ENCODE data around the gene HIVEP3. TPM values are rescaled to one million over a fixed set of nuclear protein-coding genes. Genes with fewer than 3 reads are reported as not detected.

HIVEP3 gene
- total RNA-seq, 1 experiment from 2014 or later = 0.55 TPM

DNA sequence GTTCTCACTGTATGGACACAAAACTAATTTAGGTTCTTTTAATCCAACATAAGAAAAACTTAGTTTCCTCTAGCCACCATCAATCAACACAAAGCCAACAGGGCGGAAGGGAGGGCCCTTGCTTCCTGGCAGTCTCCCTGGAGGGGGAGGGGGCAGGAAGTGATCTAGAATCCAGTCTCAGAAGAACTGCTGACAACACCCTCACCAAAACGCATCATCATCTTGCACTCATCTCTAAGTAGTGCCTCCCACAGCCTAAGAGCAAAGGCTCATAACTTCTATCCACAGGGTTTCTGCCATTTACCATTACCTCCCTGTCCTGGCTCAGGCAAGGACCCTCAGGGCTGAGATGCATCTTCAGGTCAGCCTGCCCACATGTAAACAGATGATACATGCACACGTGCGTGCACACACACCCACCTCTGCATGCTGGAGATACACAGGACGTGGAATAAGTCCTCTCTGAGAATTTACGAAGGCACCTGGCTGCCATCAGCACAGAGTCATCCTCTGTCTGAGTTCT is 20.5 kb downstream of the HIVEP3 start:
- POLR2A ChIA-PET = no interaction called here
- H3K27ac Mint-ChIP-seq = no peak overlapping the region

More for the DNA sequence above, 20.5 kb downstream of the HIVEP3 start:
- ATAC-seq (no peak), DNase-seq (ENCODE audit: low spot score) (no peak)
- CTCF ChIA-PET = no interaction called here
- H3K4me3 Mint-ChIP-seq = no peak overlapping the region
- H3K27me3 Mint-ChIP-seq (ENCODE audit: low read depth) = no peaks in the 10 kb centered on the region
- H3K9me3 Mint-ChIP-seq = no peaks in the 10 kb centered on the region
- TF ChIP-seq, protein P1, sequence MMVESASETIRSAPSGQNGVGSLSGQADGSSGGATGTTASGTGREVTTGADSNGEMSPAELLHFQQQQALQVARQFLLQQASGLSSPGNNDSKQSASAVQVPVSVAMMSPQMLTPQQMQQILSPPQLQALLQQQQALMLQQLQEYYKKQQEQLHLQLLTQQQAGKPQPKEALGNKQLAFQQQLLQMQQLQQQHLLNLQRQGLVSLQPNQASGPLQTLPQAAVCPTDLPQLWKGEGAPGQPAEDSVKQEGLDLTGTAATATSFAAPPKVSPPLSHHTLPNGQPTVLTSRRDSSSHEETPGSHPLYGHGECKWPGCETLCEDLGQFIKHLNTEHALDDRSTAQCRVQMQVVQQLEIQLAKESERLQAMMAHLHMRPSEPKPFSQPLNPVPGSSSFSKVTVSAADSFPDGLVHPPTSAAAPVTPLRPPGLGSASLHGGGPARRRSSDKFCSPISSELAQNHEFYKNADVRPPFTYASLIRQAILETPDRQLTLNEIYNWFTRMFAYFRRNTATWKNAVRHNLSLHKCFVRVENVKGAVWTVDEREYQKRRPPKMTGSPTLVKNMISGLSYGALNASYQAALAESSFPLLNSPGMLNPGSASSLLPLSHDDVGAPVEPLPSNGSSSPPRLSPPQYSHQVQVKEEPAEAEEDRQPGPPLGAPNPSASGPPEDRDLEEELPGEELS (CRISPR knock-in tag; IDR thresholded peaks at IDR 0.05) = no peak
- TF ChIP-seq, protein P2, sequence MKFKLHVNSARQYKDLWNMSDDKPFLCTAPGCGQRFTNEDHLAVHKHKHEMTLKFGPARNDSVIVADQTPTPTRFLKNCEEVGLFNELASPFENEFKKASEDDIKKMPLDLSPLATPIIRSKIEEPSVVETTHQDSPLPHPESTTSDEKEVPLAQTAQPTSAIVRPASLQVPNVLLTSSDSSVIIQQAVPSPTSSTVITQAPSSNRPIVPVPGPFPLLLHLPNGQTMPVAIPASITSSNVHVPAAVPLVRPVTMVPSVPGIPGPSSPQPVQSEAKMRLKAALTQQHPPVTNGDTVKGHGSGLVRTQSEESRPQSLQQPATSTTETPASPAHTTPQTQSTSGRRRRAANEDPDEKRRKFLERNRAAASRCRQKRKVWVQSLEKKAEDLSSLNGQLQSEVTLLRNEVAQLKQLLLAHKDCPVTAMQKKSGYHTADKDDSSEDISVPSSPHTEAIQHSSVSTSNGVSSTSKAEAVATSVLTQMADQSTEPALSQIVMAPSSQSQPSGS (CRISPR knock-in tag; IDR thresholded peaks at IDR 0.05; ENCODE audit: borderline replicate concordance, low read depth) = no peak
- no peak for TF ChIP-seq ZNF219 (CRISPR knock-in tag; IDR thresholded peaks at IDR 0.05; ENCODE audit: borderline replicate concordance)
- no peak for TF ChIP-seq TP53 (CRISPR knock-in tag; IDR thresholded peaks at IDR 0.05)
- no peak for TF ChIP-seq CREM (CRISPR knock-in tag; IDR thresholded peaks at IDR 0.05)
- TF ChIP-seq ESRRA (CRISPR knock-in tag; IDR thresholded peaks at IDR 0.05; ENCODE audit: borderline replicate concordance) = no peak
- TF ChIP-seq, protein P3, sequence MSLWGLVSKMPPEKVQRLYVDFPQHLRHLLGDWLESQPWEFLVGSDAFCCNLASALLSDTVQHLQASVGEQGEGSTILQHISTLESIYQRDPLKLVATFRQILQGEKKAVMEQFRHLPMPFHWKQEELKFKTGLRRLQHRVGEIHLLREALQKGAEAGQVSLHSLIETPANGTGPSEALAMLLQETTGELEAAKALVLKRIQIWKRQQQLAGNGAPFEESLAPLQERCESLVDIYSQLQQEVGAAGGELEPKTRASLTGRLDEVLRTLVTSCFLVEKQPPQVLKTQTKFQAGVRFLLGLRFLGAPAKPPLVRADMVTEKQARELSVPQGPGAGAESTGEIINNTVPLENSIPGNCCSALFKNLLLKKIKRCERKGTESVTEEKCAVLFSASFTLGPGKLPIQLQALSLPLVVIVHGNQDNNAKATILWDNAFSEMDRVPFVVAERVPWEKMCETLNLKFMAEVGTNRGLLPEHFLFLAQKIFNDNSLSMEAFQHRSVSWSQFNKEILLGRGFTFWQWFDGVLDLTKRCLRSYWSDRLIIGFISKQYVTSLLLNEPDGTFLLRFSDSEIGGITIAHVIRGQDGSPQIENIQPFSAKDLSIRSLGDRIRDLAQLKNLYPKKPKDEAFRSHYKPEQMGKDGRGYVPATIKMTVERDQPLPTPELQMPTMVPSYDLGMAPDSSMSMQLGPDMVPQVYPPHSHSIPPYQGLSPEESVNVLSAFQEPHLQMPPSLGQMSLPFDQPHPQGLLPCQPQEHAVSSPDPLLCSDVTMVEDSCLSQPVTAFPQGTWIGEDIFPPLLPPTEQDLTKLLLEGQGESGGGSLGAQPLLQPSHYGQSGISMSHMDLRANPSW (CRISPR knock-in tag; conservative IDR thresholded peaks at IDR 0.05; ENCODE audit: low read depth) = no peak
- TF ChIP-seq, protein P4, sequence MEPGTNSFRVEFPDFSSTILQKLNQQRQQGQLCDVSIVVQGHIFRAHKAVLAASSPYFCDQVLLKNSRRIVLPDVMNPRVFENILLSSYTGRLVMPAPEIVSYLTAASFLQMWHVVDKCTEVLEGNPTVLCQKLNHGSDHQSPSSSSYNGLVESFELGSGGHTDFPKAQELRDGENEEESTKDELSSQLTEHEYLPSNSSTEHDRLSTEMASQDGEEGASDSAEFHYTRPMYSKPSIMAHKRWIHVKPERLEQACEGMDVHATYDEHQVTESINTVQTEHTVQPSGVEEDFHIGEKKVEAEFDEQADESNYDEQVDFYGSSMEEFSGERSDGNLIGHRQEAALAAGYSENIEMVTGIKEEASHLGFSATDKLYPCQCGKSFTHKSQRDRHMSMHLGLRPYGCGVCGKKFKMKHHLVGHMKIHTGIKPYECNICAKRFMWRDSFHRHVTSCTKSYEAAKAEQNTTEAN (CRISPR knock-in tag; IDR thresholded peaks at IDR 0.05) = no peak
- no peak for TF ChIP-seq ZNF121 (CRISPR knock-in tag; IDR thresholded peaks at IDR 0.05)
- TF ChIP-seq, protein P5, sequence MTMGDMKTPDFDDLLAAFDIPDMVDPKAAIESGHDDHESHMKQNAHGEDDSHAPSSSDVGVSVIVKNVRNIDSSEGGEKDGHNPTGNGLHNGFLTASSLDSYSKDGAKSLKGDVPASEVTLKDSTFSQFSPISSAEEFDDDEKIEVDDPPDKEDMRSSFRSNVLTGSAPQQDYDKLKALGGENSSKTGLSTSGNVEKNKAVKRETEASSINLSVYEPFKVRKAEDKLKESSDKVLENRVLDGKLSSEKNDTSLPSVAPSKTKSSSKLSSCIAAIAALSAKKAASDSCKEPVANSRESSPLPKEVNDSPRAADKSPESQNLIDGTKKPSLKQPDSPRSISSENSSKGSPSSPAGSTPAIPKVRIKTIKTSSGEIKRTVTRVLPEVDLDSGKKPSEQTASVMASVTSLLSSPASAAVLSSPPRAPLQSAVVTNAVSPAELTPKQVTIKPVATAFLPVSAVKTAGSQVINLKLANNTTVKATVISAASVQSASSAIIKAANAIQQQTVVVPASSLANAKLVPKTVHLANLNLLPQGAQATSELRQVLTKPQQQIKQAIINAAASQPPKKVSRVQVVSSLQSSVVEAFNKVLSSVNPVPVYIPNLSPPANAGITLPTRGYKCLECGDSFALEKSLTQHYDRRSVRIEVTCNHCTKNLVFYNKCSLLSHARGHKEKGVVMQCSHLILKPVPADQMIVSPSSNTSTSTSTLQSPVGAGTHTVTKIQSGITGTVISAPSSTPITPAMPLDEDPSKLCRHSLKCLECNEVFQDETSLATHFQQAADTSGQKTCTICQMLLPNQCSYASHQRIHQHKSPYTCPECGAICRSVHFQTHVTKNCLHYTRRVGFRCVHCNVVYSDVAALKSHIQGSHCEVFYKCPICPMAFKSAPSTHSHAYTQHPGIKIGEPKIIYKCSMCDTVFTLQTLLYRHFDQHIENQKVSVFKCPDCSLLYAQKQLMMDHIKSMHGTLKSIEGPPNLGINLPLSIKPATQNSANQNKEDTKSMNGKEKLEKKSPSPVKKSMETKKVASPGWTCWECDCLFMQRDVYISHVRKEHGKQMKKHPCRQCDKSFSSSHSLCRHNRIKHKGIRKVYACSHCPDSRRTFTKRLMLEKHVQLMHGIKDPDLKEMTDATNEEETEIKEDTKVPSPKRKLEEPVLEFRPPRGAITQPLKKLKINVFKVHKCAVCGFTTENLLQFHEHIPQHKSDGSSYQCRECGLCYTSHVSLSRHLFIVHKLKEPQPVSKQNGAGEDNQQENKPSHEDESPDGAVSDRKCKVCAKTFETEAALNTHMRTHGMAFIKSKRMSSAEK (CRISPR knock-in tag; IDR thresholded peaks at IDR 0.05; ENCODE audit: borderline replicate concordance) = no peak
- TF ChIP-seq, protein P6, sequence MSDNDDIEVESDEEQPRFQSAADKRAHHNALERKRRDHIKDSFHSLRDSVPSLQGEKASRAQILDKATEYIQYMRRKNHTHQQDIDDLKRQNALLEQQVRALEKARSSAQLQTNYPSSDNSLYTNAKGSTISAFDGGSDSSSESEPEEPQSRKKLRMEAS (CRISPR knock-in tag; IDR thresholded peaks at IDR 0.05) = no peak
- TF ChIP-seq NR2C2 (CRISPR knock-in tag; IDR thresholded peaks at IDR 0.05) = no peak
- no peak for TF ChIP-seq JAZF1 (CRISPR knock-in tag; IDR thresholded peaks at IDR 0.05)
- no peak for TF ChIP-seq FOXJ3 (CRISPR knock-in tag; IDR thresholded peaks at IDR 0.05; ENCODE audit: borderline replicate concordance)
- no peak for TF ChIP-seq GRHL2 (CRISPR knock-in tag; IDR thresholded peaks at IDR 0.05; ENCODE audit: insufficient replicate concordance, severe bottlenecking)
- no peak for TF ChIP-seq ZNF396 (CRISPR knock-in tag; IDR thresholded peaks at IDR 0.05; ENCODE audit: borderline replicate concordance)
- TF ChIP-seq, protein P7, sequence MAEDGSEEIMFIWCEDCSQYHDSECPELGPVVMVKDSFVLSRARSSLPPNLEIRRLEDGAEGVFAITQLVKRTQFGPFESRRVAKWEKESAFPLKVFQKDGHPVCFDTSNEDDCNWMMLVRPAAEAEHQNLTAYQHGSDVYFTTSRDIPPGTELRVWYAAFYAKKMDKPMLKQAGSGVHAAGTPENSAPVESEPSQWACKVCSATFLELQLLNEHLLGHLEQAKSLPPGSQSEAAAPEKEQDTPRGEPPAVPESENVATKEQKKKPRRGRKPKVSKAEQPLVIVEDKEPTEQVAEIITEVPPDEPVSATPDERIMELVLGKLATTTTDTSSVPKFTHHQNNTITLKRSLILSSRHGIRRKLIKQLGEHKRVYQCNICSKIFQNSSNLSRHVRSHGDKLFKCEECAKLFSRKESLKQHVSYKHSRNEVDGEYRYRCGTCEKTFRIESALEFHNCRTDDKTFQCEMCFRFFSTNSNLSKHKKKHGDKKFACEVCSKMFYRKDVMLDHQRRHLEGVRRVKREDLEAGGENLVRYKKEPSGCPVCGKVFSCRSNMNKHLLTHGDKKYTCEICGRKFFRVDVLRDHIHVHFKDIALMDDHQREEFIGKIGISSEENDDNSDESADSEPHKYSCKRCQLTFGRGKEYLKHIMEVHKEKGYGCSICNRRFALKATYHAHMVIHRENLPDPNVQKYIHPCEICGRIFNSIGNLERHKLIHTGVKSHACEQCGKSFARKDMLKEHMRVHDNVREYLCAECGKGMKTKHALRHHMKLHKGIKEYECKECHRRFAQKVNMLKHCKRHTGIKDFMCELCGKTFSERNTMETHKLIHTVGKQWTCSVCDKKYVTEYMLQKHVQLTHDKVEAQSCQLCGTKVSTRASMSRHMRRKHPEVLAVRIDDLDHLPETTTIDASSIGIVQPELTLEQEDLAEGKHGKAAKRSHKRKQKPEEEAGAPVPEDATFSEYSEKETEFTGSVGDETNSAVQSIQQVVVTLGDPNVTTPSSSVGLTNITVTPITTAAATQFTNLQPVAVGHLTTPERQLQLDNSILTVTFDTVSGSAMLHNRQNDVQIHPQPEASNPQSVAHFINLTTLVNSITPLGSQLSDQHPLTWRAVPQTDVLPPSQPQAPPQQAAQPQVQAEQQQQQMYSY (CRISPR knock-in tag; IDR thresholded peaks at IDR 0.05) = no peak
- no peak for TF ChIP-seq SMAD3 (CRISPR knock-in tag; IDR thresholded peaks at IDR 0.05; ENCODE audit: borderline replicate concordance)
- H3K4me1 Mint-ChIP-seq = peaks cover 34% of the 10 kb centered on the region
- no peaks in the 10 kb centered on the region for H3K36me3 Mint-ChIP-seq

All from WTC11 (cell line).